Measurements from ENCODE around the gene AHCYL2.
"Not testable (repeated sequence)": the region's sequence is repeated elsewhere in the genome, so short reads cannot be mapped to it uniquely, and the experiment has no call there.

AHCYL2 gene

DNA sequence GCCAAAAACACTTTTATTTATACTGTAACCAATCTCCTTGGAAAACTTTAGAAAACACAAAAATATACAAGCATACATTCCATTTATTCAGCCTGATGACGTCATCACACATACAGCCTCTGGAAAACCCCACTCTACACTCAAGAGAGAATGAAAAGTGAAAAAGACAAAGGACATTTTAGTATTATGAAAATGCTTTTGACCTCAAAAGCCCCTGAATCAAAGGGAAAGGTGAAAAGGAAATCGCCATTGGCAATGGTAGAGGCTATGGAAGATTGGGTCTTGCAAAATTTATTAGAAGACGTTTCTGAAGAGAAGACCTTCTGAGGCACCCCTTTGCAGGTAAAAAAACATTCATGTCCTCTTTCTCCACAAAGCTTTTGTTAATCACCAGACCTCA lies 126.5 kb downstream of the AHCYL2 start:
- DNase-seq (ENCODE audit: low read depth in 2 of 2), result no peak

- DNase-seq (ENCODE audit: low read depth in 2 of 2), result not testable (repeated sequence)
These were observed 128.3 kb downstream of the AHCYL2 start for GRCh38 chr7:129353104-129353503.

GRCh38 chr7:129354428-129355157 lies 129.8 kb downstream of the AHCYL2 start:
- no peak for DNase-seq (ENCODE audit: low read depth in 2 of 2)

- DNase-seq (ENCODE audit: low read depth in 2 of 2), result no peak
These were observed 131.3 kb downstream of the AHCYL2 start for GRCh38 chr7:129356176-129356575.

DNA sequence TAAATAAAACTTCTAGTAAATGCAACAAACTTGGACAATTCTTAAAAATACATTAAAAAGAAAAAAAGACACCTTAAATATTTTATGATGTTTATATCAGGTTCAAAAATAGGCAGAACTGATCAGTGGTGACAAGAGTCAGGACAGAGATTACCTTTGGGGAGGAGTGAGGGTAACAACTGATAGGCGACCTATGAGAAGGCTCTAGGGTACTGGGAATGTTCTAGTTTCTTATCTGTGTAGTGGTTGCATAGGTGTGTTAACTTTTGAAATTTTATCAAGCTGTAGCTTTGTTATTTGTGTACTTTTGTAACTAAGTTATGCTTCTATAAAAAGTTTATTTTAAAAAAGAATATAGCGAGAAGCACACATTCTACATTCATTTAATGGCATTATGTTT lies 134.3 kb downstream of the AHCYL2 start:
- no peak for DNase-seq (ENCODE audit: low read depth in 2 of 2)

DNA sequence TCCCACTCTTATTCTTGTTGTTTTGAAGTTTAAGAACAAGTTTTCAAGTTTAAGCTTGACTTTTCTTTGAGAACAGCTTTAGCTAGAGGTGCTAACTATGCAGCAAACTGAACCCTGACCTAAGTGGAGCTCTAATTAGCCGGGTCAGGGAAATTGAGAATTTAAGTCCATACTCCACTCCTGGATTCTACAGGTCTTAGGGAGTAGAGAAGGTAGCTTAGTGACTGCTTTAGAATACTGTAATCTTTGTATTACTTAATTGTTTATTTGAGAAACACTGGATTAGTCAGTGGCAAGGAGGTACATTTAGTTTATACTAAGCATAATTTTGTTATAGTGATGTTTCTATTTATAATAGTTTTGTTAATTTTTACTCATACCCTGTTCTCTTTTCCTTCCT lies 134.8 kb downstream of the AHCYL2 start:
- no peak for DNase-seq (ENCODE audit: low read depth in 2 of 2)

- DNase-seq (ENCODE audit: low read depth in 2 of 2), result no peak
These were observed 136.9 kb downstream of the AHCYL2 start for GRCh38 chr7:129361771-129362170.

DNA sequence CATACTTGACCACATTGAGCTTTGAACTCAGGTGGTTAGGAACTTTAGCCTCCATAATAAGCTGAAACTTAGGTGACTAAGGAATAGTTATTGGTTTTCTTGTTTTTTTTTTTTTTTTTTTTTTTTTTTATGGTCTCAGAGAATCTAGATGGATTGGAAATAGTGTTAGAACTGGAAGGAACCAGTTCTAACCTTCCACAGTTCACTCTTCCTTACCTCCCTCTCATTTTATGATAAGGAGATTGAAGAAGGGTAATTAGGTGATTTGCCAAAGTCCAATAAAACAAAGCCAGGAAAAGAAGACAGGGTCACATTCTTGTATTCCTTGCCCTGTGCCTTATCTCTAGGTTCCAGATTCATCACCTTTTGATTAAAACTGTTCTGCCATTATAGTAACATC lies 137.7 kb downstream of the AHCYL2 start:
- no peak for DNase-seq (ENCODE audit: low read depth in 2 of 2)

GRCh38 chr7:129367349-129367699 lies 142.5 kb downstream of the AHCYL2 start:
- no peak for DNase-seq (ENCODE audit: low read depth in 2 of 2)

GRCh38 chr7:129367700-129368388 lies 143.0 kb downstream of the AHCYL2 start:
- DNase-seq (ENCODE audit: low read depth in 2 of 2), result peak; percentile 30 to 33

- DNase-seq (ENCODE audit: low read depth in 2 of 2), result no peak
These were observed 143.7 kb downstream of the AHCYL2 start for GRCh38 chr7:129368389-129368986.

DNA sequence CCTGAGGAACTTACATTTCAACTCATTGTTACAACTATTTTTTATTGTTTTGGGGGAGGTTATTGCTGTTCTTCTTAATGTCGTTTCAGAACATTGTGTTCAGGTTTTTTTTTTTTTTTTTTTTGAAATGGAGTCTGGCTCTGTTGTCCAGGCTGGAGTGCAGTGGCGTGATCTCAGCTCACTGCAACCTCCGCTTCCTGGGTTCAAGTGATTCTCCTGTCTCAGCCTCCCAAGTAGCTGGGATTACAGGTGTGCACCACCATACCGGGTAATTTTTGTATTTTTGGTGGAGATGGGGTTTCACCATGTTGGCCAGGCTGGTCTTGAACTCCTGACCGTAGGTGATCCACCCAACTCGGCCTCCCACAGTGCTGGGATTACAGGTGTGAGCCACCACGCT lies 144.6 kb downstream of the AHCYL2 start:
- not testable (repeated sequence) for DNase-seq (ENCODE audit: low read depth in 2 of 2)

DNA sequence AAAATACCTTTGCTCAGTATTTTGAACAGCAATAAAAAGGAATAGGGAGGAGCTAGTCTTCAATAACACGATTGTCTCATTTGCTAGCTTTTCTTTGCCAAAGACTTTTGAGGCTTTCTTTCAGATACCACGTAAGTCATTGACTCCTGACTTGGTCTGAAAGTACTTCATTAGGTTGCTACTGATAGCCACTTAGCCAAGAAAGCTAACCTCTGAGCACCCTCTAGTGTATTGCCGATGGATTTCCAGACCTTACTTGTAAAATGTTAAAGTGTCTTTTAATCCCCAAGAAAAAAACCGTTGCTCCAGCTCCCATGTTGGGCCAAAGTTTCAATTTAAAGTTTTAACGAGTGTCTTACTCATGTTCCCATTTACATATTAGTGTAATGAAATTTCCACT lies 146.0 kb downstream of the AHCYL2 start:
- DNase-seq (ENCODE audit: low read depth in 2 of 2), result no peak

GRCh38 chr7:129371487-129371886 lies 146.7 kb downstream of the AHCYL2 start:
- DNase-seq (ENCODE audit: low read depth in 2 of 2), result no peak

DNA sequence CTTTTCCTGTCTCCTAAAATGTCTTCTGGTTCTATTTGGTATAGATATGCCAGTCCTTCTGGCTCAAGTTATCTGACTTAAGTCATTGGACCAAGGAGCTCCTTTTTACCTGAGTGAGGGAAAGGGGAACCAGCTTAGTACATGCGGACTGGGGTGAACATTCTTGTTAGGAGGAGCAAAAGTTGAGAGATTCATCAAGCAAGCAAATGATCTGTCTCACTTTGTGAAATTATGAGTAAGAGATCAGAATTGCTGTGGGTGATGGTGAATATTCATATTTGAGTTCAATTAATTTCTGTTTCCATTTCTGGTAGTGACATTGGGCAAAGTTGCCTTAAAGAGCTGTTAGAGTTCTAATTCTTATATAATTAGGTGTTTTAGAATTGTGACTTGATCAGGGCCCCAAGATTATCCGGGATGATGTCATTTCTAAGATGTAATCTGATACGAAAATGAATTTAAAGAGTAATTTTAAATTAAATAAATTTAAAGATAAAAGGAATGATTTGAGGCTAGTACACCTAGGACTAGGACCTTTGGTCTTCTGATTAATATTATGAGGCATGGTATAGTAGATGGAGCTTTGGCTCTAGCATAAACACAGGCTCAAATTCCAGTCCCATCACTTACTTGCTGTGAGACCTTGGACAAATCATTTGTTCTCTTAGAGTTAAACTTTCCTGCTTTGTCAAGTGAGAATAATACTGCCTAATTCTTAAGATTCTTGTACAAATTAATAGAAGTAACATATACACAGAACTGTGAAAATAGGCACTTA lies 149.0 kb downstream of the AHCYL2 start:
- DNase-seq (ENCODE audit: low read depth in 2 of 2), result no peak

DNA sequence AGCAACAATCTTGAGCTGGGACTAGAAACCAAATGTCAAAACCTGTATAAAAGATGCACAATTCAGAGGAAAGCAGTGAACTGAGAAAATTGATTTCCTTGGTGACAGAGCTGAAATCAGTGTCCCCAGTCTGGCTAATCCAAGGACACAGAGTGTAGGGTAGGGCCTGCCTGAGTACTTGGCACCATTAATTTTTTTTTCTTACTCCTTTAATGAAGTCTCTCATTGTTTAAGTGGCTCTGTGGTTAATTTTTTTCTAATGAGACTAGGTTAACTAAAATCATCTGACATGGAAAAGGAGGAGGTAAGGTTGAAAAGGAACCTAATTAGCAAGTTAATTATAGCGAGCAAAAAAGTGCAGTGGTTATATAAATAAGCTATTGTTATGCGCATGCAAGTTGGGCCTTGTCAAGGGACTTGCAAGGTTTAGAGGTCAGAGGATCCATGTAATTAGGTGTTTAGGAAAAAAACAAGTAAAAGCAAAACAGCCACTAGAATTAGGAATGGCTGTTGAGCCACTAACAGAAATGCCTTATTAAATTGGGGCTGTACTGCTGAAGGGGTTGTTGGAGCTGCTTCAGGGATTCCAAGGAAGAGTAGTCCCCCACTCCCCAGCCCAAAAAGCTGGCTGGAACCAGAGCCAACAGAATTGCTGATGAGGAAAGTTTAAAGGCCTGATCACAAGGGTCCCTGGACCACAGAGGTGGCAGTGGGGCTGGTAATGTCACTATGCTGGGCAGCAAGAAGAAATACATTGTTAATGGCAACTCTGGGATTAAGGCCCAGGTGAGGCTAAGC lies 150.5 kb downstream of the AHCYL2 start:
- DNase-seq (ENCODE audit: low read depth in 2 of 2), result no peak

DNA sequence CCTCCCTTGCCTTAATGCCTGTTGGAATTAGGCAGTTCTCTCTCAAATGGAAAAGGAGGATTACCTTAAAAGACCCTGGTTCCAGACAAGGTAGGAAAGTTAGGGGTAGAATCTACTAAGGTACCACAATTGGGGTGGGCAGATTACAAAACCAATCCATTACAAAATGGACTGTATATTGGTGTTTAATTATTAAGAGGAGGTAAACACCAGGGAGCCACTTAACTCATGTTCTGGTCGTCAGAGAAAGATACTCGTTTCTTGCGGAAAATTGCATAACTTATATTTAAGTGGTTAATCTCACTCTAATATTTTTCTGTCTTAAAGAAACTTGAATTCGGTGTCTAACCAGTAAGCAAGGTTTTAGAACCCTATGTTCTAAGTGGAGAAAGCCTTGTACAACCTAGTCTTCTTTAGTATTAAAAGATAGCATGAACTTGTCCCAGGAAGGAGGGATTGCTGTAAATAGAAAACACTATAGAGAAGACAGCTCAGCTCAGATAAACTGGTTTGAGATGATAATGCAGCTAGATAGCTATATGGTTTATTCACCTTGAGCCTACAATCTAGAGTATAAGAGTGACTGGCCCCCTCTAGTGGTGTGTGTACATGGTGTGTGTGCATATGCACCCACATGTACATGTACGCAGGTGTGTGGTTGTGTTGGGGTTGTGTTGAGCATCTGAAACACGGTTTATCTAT lies 151.4 kb downstream of the AHCYL2 start:
- no peak for DNase-seq (ENCODE audit: low read depth in 2 of 2)

GRCh38 chr7:129376778-129377700 lies 152.2 kb downstream of the AHCYL2 start:
- peak; percentile 29 to 30 for DNase-seq (ENCODE audit: low read depth in 2 of 2)

DNA sequence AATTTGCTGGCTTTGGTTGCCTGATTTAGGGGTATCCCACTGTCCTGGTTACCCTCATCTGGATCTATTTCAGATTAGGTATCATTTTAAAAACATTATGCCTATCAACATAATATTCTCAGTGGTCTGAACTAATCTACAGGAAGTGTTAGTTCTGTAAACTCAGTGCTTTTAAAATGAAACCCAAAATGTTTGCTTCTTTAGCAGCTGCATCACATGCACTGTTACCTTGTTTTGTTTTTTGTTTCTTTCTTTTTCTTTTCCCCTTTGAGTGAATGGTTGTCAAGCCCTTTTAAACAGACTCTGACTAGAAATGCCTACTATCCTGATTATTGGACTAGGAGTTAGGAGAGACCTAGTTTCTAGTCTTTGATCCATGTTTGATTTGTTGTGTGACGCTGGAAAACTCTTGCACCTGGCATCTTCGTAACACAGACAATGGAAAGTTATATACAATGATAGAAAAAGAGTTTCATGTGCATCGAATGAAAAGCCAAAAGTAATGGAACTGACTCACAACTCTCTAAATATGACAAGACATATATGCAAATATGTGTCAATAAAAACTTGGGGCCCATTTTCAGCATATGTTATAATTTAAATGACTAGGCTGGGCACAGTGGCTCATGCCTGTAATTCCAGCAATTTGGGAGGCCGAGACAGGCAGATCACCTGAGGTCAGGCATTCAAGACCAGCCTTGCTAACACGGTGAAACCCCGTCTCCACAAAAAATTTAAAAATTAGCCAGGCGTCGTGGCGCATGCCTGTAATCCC lies 157.1 kb downstream of the AHCYL2 start:
- DNase-seq (ENCODE audit: low read depth in 2 of 2), result no peak

All from fibroblast of skin of left quadriceps (primary cell).